ENCODE results near the gene NRDE2. TPM values are rescaled to one million over a fixed set of nuclear protein-coding genes. Genes with fewer than 3 reads are reported as not detected.

The NRDE2 gene
- total and polyA plus RNA-seq, 4 donors = 5.6 to 20.0 (median 13.7) TPM

- WGBS = 71% methylated on average over 6 of the region's 6 CpGs
- Histone ChIP-seq H3K4me1 (ENCODE audit: control insufficient read depth in 4 of 4, insufficient read depth in 4 of 4, low read length in 3 of 4) (peaks cover 3 to 37% (median 25%) of the 10 kb centered on the region in 4 donors), H3K9me3 (ENCODE audit: control insufficient read depth in 4 of 4, low read length in 3 of 4) (no peaks in the 10 kb centered on the region), H3K27ac (ENCODE audit: low read depth in 1 of 2, low read length in 2 of 2) (peak overlapping the region in 1 of 2 donors; percentile 26), H3K9ac (ENCODE audit: low read depth in 1 of 2, low read length in 2 of 2) (no peak overlapping the region), H3K27me3 (ENCODE audit: control insufficient read depth in 4 of 4, insufficient read depth in 4 of 4, low read length in 3 of 4) (no peaks in the 10 kb centered on the region), H3K4me3 (ENCODE audit: low read depth in 1 of 3, low read length in 3 of 3) (no peak overlapping the region), H3K36me3 (ENCODE audit: control insufficient read depth in 4 of 4, insufficient read depth in 3 of 4, low read depth in 1 of 4, low read length in 3 of 4) (peaks cover 2 to 24% (median 9%) of the 10 kb centered on the region in 4 donors)
- DNase-seq (ENCODE audit: low spot score) = no peak
- TF ChIP-seq RAD21 (IDR thresholded peaks at IDR 0.05) (no peak), REST (IDR thresholded peaks at IDR 0.05) (no peak), FOXA2 (IDR thresholded peaks at IDR 0.05) (no peak), YY1 (IDR thresholded peaks at IDR 0.05) (no peak), CTCF (IDR thresholded peaks at IDR 0.05; ENCODE audit: low read depth, low read length, missing input control) (no peak), JUND (IDR thresholded peaks at IDR 0.05) (no peak), FOXA1 (IDR thresholded peaks at IDR 0.05) (no peak), HNF4A (conservative IDR thresholded peaks at IDR 0.05) (no peak), RXRA (IDR thresholded peaks at IDR 0.05) (no peak), TAF1 (conservative IDR thresholded peaks at IDR 0.05) (no peak), GABPA (IDR thresholded peaks at IDR 0.05 in 1 of 2, conservative IDR thresholded peaks at IDR 0.05 in 1 of 2) (no peak), EGR1 (IDR thresholded peaks at IDR 0.05; ENCODE audit: low read depth in 2 of 2) (no peak), SP1 (IDR thresholded peaks at IDR 0.05) (no peak), NR2F2 (IDR thresholded peaks at IDR 0.05) (no peak), ZBTB33 (IDR thresholded peaks at IDR 0.05) (no peak), MAX (IDR thresholded peaks at IDR 0.05) (no peak), ATF3 (IDR thresholded peaks at IDR 0.05) (no peak)
Measured at GRCh38 chr14:90301122-90301521, 30.6 kb downstream of the NRDE2 start.
